IPS DF 6.9 (cell line): ENCODE results near the gene RNF126.
A peak's percentile ranks its signal among the peaks of the same experiment; 100 is the strongest.

ENCODE experiments used
- DNase-seq: peaks from one replicate; pipeline ENCODE4 v3.0.0-alpha.2; 2013; ENCODE audit warnings: low read depth, low spot score
- H3K27ac ChIP-seq: one replicate; pipeline ENCODE4 v1.5.1; 2013; ENCODE audit warnings: low read length, control low read depth
- H3K27me3 ChIP-seq: 2 replicates; pipeline ENCODE4 v1.6.1; 2013; ENCODE audit warnings: mild to moderate bottlenecking, low read length; ENCODE audit not compliant: control insufficient read depth, insufficient read depth
- H3K36me3 ChIP-seq: 2 replicates; pipeline ENCODE4 v1.6.1; 2013; ENCODE audit warnings: low read length; ENCODE audit not compliant: control insufficient read depth, insufficient read depth
- H3K4me1 ChIP-seq: 2 replicates; pipeline ENCODE4 v1.6.1; 2013; ENCODE audit warnings: low read length; ENCODE audit not compliant: control insufficient read depth, insufficient read depth
- H3K4me3 ChIP-seq: 2 replicates; pipeline ENCODE4 v1.5.1; 2013; ENCODE audit warnings: mild to moderate bottlenecking, low read length
- H3K9me3 ChIP-seq: 2 replicates; pipeline ENCODE4 v1.6.1; 2013; ENCODE audit warnings: low read length, inconsistent platforms; ENCODE audit not compliant: control insufficient read depth, insufficient read depth
- WGBS: extraction: QIAGEN DNeasy Blood & Tissue Kit; methylation state at CpG from one replicate; pipeline ENCODE4 v1.1.7; 2013; ENCODE audit warnings: mixed read lengths, missing lambda C conversion rate; ENCODE audit not compliant: insufficient read length, insufficient coverage; 5-methylcytosine and 5-hydroxymethylcytosine counted together

RNF126 gene

DNA sequence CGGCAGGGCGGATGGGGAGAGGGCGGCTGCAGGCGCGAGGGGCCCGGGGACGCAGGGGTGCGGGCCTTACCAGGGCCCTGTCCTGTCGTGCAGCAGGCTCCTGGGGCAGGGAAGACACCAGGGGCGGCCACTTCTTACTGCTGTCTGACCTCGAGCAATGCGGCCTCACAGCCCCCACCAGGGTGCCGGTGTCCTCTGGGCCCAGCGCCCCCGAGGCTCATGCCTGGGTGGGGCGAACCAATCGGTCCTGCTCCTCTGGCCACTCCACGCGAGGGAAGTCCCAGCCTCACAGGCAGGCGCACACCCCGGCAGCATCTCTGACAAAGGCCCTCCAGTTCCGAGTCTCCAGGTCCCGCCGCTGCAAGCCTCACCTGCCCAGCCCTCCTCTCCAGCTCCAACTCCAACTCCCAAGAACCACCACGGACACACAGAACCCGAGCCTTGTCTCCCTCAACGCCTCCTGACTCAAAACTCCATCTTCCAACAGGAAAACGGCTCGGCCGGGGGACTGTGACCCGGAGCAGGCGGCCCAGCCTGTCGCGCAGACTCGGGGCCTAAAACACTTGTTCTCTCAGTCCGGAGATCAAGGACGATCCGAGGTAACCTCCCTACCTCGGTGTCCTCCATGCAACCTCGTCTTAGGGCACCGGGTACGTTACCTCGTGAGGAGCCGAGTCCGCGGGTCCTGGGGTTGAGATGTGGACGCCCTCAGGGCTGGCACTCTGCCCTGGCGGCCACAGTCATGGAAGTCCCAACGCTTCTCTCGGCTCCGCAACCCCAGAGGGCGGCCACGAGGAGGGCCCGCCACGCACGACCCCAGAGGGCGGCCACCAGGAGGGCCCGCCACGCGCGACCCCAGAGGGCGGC is 16.9 kb downstream of the RNF126 start:
- H3K27ac ChIP-seq: no peak overlapping the region
- H3K9me3 ChIP-seq: no peaks in the 10 kb centered on the region
- H3K4me1 ChIP-seq: no peaks in the 10 kb centered on the region
- DNase-seq: no peak
- peaks cover 30% of the 10 kb centered on the region for H3K36me3 ChIP-seq
- H3K4me3 ChIP-seq: no peak overlapping the region
- no peaks in the 10 kb centered on the region for H3K27me3 ChIP-seq
- no CpG with 5 or more reads among the region's 62 CpGs for WGBS

DNA sequence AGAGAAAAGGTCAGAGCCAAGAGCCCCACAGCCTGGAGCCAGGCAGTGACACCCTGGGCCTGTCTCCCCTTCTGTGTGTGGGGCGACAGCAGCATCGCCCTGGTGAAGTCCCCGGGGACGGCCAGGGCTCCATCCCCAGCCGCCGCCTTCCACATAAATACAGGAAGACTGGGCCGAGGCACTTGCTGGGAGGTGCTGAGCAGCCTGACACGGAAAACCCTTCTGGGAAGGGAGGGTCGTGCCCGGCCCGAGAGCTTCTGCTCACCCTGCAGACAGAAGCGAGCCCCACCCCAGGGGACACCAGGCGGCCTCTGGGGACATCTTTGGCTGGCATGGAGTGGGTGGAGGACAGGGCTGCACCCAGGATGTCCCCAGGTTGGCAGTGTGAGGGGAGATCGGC is 18.2 kb downstream of the RNF126 start:
- DNase-seq: no peak
- WGBS: no CpG with 5 or more reads among the region's 14 CpGs
- Histone ChIP-seq H3K4me1 (no peaks in the 10 kb centered on the region), H3K4me3 (no peak overlapping the region), H3K36me3 (peaks cover 27% of the 10 kb centered on the region), H3K27ac (no peak overlapping the region), H3K9me3 (no peaks in the 10 kb centered on the region), H3K27me3 (no peaks in the 10 kb centered on the region)

DNA sequence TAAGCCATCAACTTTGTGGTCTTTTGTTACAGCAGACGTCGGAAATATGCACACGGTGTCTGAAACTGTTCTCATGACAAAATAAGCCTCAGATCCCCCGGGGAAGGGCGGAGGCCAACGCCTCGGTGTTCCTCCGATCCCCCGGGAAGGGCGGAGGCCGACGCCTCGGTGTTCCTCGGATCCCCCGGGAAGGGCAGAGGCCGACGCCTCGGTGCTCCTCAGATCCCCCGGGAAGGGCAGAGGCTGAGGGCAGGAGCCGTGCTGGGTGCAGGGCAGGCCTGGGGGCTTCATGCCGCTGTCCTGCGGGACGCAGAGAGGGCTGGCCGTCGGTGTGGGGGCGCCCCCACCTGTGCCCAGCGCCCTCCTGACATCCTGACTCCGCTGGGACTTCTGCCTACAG is 18.7 kb downstream of the RNF126 start:
- H3K27ac ChIP-seq: no peak overlapping the region
- WGBS: no CpG with 5 or more reads among the region's 28 CpGs

DNA sequence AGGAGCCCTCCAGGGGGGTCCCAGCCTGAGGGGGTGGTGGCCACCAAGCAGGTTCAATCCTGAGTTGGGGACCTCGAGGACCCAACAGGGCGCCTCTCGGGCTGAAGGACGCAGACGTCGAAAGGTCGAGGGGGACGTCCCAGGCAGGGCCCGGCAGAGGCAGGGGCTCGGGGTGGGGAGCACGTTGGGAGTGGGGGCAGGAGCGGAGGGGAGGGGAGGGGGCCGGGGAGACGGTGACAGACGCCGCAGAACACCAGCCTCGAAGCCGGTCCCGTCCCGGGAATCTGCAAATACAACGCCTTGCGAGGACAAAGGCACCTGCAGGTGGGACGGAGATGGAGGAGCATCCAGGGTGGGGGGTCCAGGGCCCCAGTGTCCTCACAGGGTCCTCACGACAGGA is 19.3 kb downstream of the RNF126 start:
- Histone ChIP-seq H3K36me3 (peaks cover 24% of the 10 kb centered on the region), H3K27me3 (no peaks in the 10 kb centered on the region), H3K9me3 (no peaks in the 10 kb centered on the region), H3K27ac (no peak overlapping the region), H3K4me3 (no peak overlapping the region), H3K4me1 (no peaks in the 10 kb centered on the region)
- no peak for DNase-seq
- no CpG with 5 or more reads among the region's 24 CpGs for WGBS

More for the DNA sequence above, 18.7 kb downstream of the RNF126 start:
- no peaks in the 10 kb centered on the region for H3K27me3 ChIP-seq
- H3K9me3 ChIP-seq: no peaks in the 10 kb centered on the region
- no peak for DNase-seq
- H3K4me3 ChIP-seq: no peak overlapping the region
- no peaks in the 10 kb centered on the region for H3K4me1 ChIP-seq
- peaks cover 25% of the 10 kb centered on the region for H3K36me3 ChIP-seq

DNA sequence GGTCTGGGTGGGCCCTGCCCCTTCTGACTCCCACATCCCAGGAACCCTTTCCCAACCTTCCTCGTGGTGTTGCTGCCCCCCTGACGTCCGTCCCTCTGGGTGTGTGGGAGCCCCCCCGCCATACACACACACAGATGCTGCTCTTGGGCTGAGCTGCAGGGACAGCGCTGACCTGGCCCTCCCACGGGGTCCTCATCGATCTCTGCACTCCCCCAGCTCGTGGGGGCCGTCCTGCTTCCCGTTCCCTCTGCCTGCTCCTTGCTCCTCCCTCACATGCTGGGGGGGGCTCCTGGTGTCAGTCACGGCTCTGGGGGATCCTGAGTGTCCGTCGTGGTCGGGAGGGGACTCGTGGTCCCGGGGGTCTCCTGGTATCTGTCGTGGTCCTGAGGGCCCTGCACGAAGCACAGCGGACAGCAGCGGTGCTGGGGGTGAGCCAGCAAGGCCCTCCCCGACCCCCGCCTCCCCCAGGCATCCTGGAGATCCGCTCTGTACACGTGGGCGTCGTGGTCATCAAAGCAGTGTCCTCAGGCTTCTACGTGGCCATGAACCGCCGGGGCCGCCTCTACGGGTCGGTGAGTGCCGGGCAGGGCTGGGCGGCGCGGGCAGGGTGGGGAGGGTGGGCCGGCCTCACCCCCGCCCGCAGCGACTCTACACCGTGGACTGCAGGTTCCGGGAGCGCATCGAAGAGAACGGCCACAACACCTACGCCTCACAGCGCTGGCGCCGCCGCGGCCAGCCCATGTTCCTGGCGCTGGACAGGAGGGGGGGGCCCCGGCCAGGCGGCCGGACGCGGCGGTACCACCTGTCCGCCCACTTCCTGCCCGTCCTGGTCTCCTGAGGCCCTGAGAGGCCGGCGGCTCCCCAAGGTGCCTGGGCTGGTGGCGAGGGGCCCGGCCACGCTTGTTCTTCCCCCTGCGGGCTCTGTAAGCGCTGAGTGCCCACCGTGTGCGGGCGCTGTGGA is 20.0 kb downstream of the RNF126 start:
- Histone ChIP-seq H3K4me3 (no peak overlapping the region), H3K36me3 (peaks cover 19% of the 10 kb centered on the region), H3K4me1 (no peaks in the 10 kb centered on the region; the same call in 1 of the 2 replicates), H3K27me3 (no peaks in the 10 kb centered on the region), H3K27ac (no peak overlapping the region), H3K9me3 (no peaks in the 10 kb centered on the region)
- WGBS: no CpG with 5 or more reads among the region's 70 CpGs
- DNase-seq: no peak

DNA sequence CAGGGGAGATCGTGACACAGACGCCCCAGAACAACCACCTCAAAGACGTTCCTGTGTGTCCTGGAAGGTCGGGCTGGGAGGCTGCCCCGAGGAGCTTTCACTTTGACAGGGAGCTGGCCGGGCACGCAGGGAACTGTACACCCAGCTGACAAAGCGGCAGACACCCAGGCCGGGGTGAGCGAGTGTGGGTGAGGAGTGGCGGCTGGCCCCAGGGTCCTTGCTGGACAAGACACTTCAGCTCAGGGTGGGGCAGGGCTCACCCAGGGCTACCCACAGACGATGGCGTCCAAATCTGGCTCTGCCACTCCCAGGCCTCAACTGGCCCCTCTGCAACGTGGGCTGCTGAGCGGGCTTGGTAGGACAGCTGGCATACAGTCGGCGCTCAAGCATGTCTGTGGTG is 21.3 kb downstream of the RNF126 start:
- no peak for DNase-seq
- no peak overlapping the region for H3K27ac ChIP-seq
- WGBS: no CpG with 5 or more reads among the region's 17 CpGs
- no peak overlapping the region for H3K4me3 ChIP-seq
- H3K36me3 ChIP-seq: peaks cover 6% of the 10 kb centered on the region
- no peaks in the 10 kb centered on the region for H3K27me3 ChIP-seq
- no peaks in the 10 kb centered on the region; the same call in 1 of the 2 replicates for H3K4me1 ChIP-seq
- no peaks in the 10 kb centered on the region for H3K9me3 ChIP-seq

DNA sequence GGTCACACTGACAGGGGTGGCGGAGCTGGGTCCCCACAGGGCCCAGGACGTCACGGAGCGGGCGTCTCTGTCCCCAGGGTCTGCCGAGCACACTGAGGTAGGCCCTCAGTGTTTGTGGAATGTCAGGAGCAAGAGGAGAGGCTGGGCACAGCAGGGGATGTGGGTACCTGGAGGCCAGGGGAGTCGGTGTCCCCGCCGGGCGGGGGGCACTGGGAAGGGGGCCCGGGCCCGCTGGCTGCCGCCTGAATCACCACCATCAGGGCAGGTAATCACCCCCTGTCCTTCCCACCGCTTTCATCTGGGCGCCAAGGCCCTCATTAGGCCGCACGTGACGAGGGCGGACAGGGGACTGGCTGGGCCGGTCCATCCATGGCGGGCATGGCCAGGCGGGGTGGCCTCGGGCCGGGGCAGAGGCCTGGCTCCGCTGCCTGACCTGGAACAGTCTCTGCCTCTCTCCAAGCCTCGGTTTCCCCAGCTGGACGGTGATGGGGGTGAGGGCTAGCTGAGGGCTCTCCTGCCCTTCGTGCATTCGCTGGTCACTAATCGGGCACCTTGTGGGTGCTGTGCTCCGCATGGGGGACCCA is 22.3 kb downstream of the RNF126 start:
- Histone ChIP-seq H3K4me1 (no peaks in the 10 kb centered on the region; the same call in 1 of the 2 replicates), H3K27me3 (no peaks in the 10 kb centered on the region), H3K4me3 (no peak overlapping the region), H3K27ac (no peak overlapping the region), H3K36me3 (no peaks in the 10 kb centered on the region; the same call in none of the 2 replicates), H3K9me3 (no peaks in the 10 kb centered on the region)
- WGBS: no CpG with 5 or more reads among the region's 31 CpGs
- DNase-seq: no peak

DNA sequence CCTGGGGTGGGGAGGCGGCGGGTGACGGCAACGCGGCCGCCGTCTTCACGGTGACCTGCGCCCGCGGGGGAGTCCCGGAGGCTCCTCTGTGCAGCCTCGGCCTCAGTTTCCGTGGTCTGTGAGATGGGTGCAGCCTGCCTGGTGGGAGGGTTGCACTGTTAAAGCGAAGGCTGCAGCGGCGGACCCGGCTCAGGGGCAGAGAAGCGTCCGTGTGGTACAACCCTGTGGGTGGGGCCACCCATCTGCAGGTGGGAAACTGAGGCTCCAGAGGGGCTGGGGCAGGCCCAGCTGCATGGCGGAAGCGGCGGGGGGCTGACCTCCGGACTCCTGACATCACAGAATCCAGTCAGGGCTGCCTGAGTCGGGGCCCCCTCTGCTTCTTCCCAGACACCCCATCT is 22.9 kb downstream of the RNF126 start:
- Histone ChIP-seq H3K4me3 (peak overlapping the region; percentile 47; the same call in 1 of the 2 replicates), H3K36me3 (no peaks in the 10 kb centered on the region; the same call in none of the 2 replicates), H3K27ac (no peak overlapping the region), H3K27me3 (no peaks in the 10 kb centered on the region), H3K4me1 (no peaks in the 10 kb centered on the region; the same call in 1 of the 2 replicates), H3K9me3 (no peaks in the 10 kb centered on the region)
- no peak for DNase-seq
- no CpG with 5 or more reads among the region's 25 CpGs for WGBS

DNA sequence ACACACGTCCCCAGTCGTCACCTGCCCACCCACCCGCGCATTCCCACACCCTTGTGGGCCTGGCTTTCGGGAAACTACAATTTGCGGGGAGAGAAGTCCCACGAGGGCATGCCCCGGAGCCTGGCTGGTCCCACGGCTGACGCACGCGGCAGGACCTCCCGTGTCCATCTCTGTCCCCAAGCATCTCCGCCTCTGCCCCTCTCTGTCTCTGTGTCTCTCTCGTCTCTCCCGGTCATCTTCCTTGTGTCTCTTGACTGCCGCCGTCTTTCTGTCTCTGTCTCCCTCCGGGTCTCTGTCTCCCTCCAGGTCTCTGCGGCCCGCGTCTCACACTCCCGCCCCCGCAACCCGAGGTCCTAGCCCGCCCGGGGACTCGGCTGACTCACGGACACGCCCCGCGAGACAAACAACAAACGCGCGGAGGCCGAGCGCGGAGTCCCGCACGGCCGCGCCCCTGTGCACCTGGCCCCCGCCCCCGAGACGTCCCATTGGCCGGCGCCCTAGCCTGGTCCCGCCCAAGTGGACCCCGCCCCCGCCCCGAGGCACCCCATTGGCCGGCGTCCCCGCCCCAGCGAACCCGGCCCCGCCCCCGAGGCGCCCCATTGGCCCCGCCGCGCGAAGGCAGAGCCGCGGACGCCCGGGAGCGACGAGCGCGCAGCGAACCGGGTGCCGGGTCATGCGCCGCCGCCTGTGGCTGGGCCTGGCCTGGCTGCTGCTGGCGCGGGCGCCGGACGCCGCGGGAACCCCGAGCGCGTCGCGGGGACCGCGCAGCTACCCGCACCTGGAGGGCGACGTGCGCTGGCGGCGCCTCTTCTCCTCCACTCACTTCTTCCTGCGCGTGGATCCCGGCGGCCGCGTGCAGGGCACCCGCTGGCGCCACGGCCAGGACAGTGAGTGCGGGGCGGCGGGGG is 23.5 kb downstream of the RNF126 start, which contains the start of gene FGF22:
Gene FGF22 (plus strand): TSS at position 627 of the 908 bp plus-strand sequence. CDS start 47 bp downstream, at position 674.
- H3K4me1 ChIP-seq: no peaks in the 10 kb centered on the region; the same call in 1 of the 2 replicates
- DNase-seq: no peak
- no peaks in the 10 kb centered on the region; the same call in 1 of the 2 replicates for H3K36me3 ChIP-seq
- WGBS: no CpG with 5 or more reads among the region's 109 CpGs
- peak within 1 kb of the TSS; percentile 49; the same call in 1 of the 2 replicates for H3K4me3 ChIP-seq
- no peaks in the 10 kb centered on the region for H3K9me3 ChIP-seq
- no peak within 1 kb of the TSS for H3K27ac ChIP-seq
- no peaks in the 10 kb centered on the region for H3K27me3 ChIP-seq
